GM13976 (cell line): ENCODE data around the gene MRRF.

ENCODE experiments used
- DNase-seq: peaks from one replicate; pipeline ENCODE4 v3.0.0; 2012; ENCODE audit warnings: low spot score
- CTCF ChIP-seq: IDR thresholded peaks from 2 replicates; pipeline ENCODE4 v1.5.1; 2012; ENCODE audit warnings: borderline replicate concordance, mild to moderate bottlenecking; ENCODE audit not compliant: insufficient read depth; ENCODE audit errors: extremely low read depth, missing control alignments, control extremely low read depth
- in situ Hi-C: fragments of 300-500 bp; cut with MboI; formaldehyde crosslinking; loops from one replicate; pipeline ENCODE4 v1.12.0; 2022; ENCODE audit warnings: low sequenced_read_pairs, mixed read lengths, inconsistent platforms; ENCODE audit not compliant: unreplicated experiment

Gene MRRF

GRCh38 chr9:122274055-122274454 lies 9.4 kb downstream of the MRRF start:
- TF ChIP-seq CTCF = no peak
- in situ Hi-C loops = no loop called here
- no peak for DNase-seq

GRCh38 chr9:122276096-122276495 lies 11.4 kb downstream of the MRRF start:
- no peak for TF ChIP-seq CTCF
- in situ Hi-C loops = no loop called here
- DNase-seq = no peak

GRCh38 chr9:122277285-122277897 lies 12.7 kb downstream of the MRRF start:
- in situ Hi-C loops = no loop called here
- DNase-seq = no peak
- no peak for TF ChIP-seq CTCF

- no peak for DNase-seq
- in situ Hi-C loops = no loop called here
These were observed 16.7 kb downstream of the MRRF start for GRCh38 chr9:122281368-122281767.

GRCh38 chr9:122286764-122287163 lies 22.1 kb downstream of the MRRF start:
- DNase-seq = no peak
- TF ChIP-seq CTCF = no peak
- in situ Hi-C loops = no loop called here

More at GRCh38 chr9:122281368-122281767, 16.7 kb downstream of the MRRF start:
- TF ChIP-seq CTCF = no peak

- in situ Hi-C loops = no loop called here
- no peak for TF ChIP-seq CTCF
- no peak for DNase-seq
These were observed 22.6 kb downstream of the MRRF start for GRCh38 chr9:122287214-122287720.
